ENCODE data around the gene ANKRD55.

- TF ChIP-seq CTCF (IDR thresholded peaks at IDR 0.05) (no peak), POLR2AphosphoS5 (IDR thresholded peaks at IDR 0.05) (no peak), EP300 (IDR thresholded peaks at IDR 0.05) (no peak)
Measured at GRCh38 chr5:56055287-56055686, 177.8 kb downstream of the ANKRD55 start.
